IPS DF 6.9 (cell line): ENCODE measurements around the gene ZNF346.

Experiments
- DNase-seq: peaks from one replicate; pipeline ENCODE4 v3.0.0-alpha.2; 2013; ENCODE audit warnings: low read depth, low spot score
- H3K27ac ChIP-seq: one replicate; pipeline ENCODE4 v1.5.1; 2013; ENCODE audit warnings: low read length, control low read depth
- H3K27me3 ChIP-seq: 2 replicates; pipeline ENCODE4 v1.6.1; 2013; ENCODE audit warnings: mild to moderate bottlenecking, low read length; ENCODE audit not compliant: control insufficient read depth, insufficient read depth
- H3K36me3 ChIP-seq: 2 replicates; pipeline ENCODE4 v1.6.1; 2013; ENCODE audit warnings: low read length; ENCODE audit not compliant: control insufficient read depth, insufficient read depth
- H3K4me1 ChIP-seq: 2 replicates; pipeline ENCODE4 v1.6.1; 2013; ENCODE audit warnings: low read length; ENCODE audit not compliant: control insufficient read depth, insufficient read depth
- H3K4me3 ChIP-seq: 2 replicates; pipeline ENCODE4 v1.5.1; 2013; ENCODE audit warnings: mild to moderate bottlenecking, low read length
- H3K9me3 ChIP-seq: 2 replicates; pipeline ENCODE4 v1.6.1; 2013; ENCODE audit warnings: low read length, inconsistent platforms; ENCODE audit not compliant: control insufficient read depth, insufficient read depth
- WGBS: extraction: QIAGEN DNeasy Blood & Tissue Kit; methylation state at CpG from one replicate; pipeline ENCODE4 v1.1.7; 2013; ENCODE audit warnings: mixed read lengths, missing lambda C conversion rate; ENCODE audit not compliant: insufficient read length, insufficient coverage; 5-methylcytosine and 5-hydroxymethylcytosine counted together

Gene ZNF346

GRCh38 chr5:177098470-177099141 lies 76.1 kb downstream of the ZNF346 start:
- no CpG with 5 or more reads among the region's 18 CpGs for WGBS
- H3K9me3 ChIP-seq, result no peaks in the 10 kb centered on the region
- H3K4me1 ChIP-seq, result peaks cover 3% of the 10 kb centered on the region; the same call in 1 of the 2 replicates
- DNase-seq, result no peak
- no peak overlapping the region for H3K27ac ChIP-seq
- no peak overlapping the region for H3K4me3 ChIP-seq
- peaks cover 22% of the 10 kb centered on the region for H3K36me3 ChIP-seq
- no peaks in the 10 kb centered on the region for H3K27me3 ChIP-seq

- no peak for DNase-seq
- no CpG with 5 or more reads among the region's 13 CpGs for WGBS
- H3K4me1 ChIP-seq, result peaks cover 3% of the 10 kb centered on the region; the same call in 1 of the 2 replicates
Measured at GRCh38 chr5:177099422-177100093, 77.1 kb downstream of the ZNF346 start.

GRCh38 chr5:177100714-177101121 lies 78.2 kb downstream of the ZNF346 start:
- Histone ChIP-seq H3K9me3 (no peaks in the 10 kb centered on the region), H3K27ac (no peak overlapping the region), H3K27me3 (no peaks in the 10 kb centered on the region), H3K4me3 (no peak overlapping the region), H3K36me3 (peaks cover 13% of the 10 kb centered on the region), H3K4me1 (peaks cover 3% of the 10 kb centered on the region)
- DNase-seq, result no peak
- no CpG with 5 or more reads among the region's 6 CpGs for WGBS

More at GRCh38 chr5:177099422-177100093, 77.1 kb downstream of the ZNF346 start:
- no peaks in the 10 kb centered on the region for H3K9me3 ChIP-seq
- peaks cover 21% of the 10 kb centered on the region for H3K36me3 ChIP-seq
- no peaks in the 10 kb centered on the region for H3K27me3 ChIP-seq
- H3K4me3 ChIP-seq, result no peak overlapping the region
- H3K27ac ChIP-seq, result no peak overlapping the region

GRCh38 chr5:177103523-177104253 lies 81.2 kb downstream of the ZNF346 start:
- Histone ChIP-seq H3K27me3 (no peaks in the 10 kb centered on the region), H3K36me3 (peaks cover 2% of the 10 kb centered on the region), H3K4me3 (no peak overlapping the region; the same call in 1 of the 2 replicates), H3K4me1 (peaks cover 3% of the 10 kb centered on the region), H3K27ac (no peak overlapping the region), H3K9me3 (no peaks in the 10 kb centered on the region)
- no peak for DNase-seq
- no CpG with 5 or more reads among the region's 9 CpGs for WGBS

GRCh38 chr5:177105691-177106476 lies 83.4 kb downstream of the ZNF346 start:
- Histone ChIP-seq H3K4me1 (peaks cover 2% of the 10 kb centered on the region), H3K9me3 (no peaks in the 10 kb centered on the region), H3K4me3 (no peak overlapping the region), H3K27ac (no peak overlapping the region), H3K36me3 (no peaks in the 10 kb centered on the region), H3K27me3 (no peaks in the 10 kb centered on the region)
- WGBS, result no CpG with 5 or more reads among the region's 24 CpGs
- no peak for DNase-seq

GRCh38 chr5:177107159-177107558 lies 84.7 kb downstream of the ZNF346 start:
- no CpG with 5 or more reads among the region's 4 CpGs for WGBS
- no peaks in the 10 kb centered on the region for H3K27me3 ChIP-seq
- no peaks in the 10 kb centered on the region for H3K36me3 ChIP-seq
- no peaks in the 10 kb centered on the region for H3K9me3 ChIP-seq
- peaks cover 2% of the 10 kb centered on the region for H3K4me1 ChIP-seq
- H3K4me3 ChIP-seq, result no peak overlapping the region
- no peak for DNase-seq
- H3K27ac ChIP-seq, result no peak overlapping the region

GRCh38 chr5:177109810-177110209 lies 87.3 kb downstream of the ZNF346 start:
- Histone ChIP-seq H3K36me3 (no peaks in the 10 kb centered on the region), H3K9me3 (no peaks in the 10 kb centered on the region), H3K4me3 (no peak overlapping the region), H3K27me3 (no peaks in the 10 kb centered on the region), H3K4me1 (peaks cover 2% of the 10 kb centered on the region), H3K27ac (no peak overlapping the region)
- DNase-seq, result no peak
- no CpG with 5 or more reads among the region's 9 CpGs for WGBS

- H3K27me3 ChIP-seq, result no peaks in the 10 kb centered on the region
- H3K4me1 ChIP-seq, result no peaks in the 10 kb centered on the region
- H3K36me3 ChIP-seq, result no peaks in the 10 kb centered on the region
- no peak overlapping the region for H3K4me3 ChIP-seq
- WGBS, result no CpG with 5 or more reads among the region's 12 CpGs
- peak; percentile 91 for DNase-seq
- H3K9me3 ChIP-seq, result no peaks in the 10 kb centered on the region
- H3K27ac ChIP-seq, result no peak overlapping the region
Measured at GRCh38 chr5:177111720-177112394, 89.4 kb downstream of the ZNF346 start.

GRCh38 chr5:177112589-177113220 lies 90.2 kb downstream of the ZNF346 start:
- WGBS, result no CpG with 5 or more reads among the region's 5 CpGs
- H3K4me1 ChIP-seq, result no peaks in the 10 kb centered on the region
- no peaks in the 10 kb centered on the region for H3K27me3 ChIP-seq

More at GRCh38 chr5:177112589-177113220, 90.2 kb downstream of the ZNF346 start:
- DNase-seq, result no peak
- H3K4me3 ChIP-seq, result no peak overlapping the region
- no peaks in the 10 kb centered on the region for H3K36me3 ChIP-seq
- no peaks in the 10 kb centered on the region for H3K9me3 ChIP-seq
- no peak overlapping the region for H3K27ac ChIP-seq
